ENCODE data around the gene MPZL3. TPM values are rescaled to one million over a fixed set of nuclear protein-coding genes. Genes with fewer than 3 reads are reported as not detected.

The MPZL3 gene
- total RNA-seq, 1 donor from 2014 or later = 34.8 TPM

GRCh38 chr11:118226296-118226695 is 25.9 kb downstream of the MPZL3 start:
- DNase-seq (ENCODE audit: low read depth) (no peak), FAIRE-seq (no peak)
- H3K36me3 ChIP-seq (ENCODE audit: control insufficient read depth, insufficient read depth, low read length) = peaks cover 1% of the 10 kb centered on the region

GRCh38 chr11:118224511-118225188 is 27.5 kb downstream of the MPZL3 start, which contains the start of gene JAML:
Gene JAML, minus strand, starts transcription at chr11:118225011. Its CDS starts 10,145 bp downstream, at chr11:118214866.
- no peak for FAIRE-seq
- no peak for TF ChIP-seq CTCF (IDR thresholded peaks at IDR 0.05; ENCODE audit: insufficient read depth, low read length, severe bottlenecking)
- Histone ChIP-seq H3K36me3 (ENCODE audit: control insufficient read depth, insufficient read depth, low read length) (no peaks in the 10 kb centered on the region), H3K4me3 (ENCODE audit: low read depth, low read length) (no peak within 1 kb of the TSS), H3K27me3 (ENCODE audit: control insufficient read depth, insufficient read depth, low read length) (no peaks in the 10 kb centered on the region)
- DNase-seq (ENCODE audit: low read depth) = no peak

More at GRCh38 chr11:118226296-118226695, 25.9 kb downstream of the MPZL3 start:
- TF ChIP-seq CTCF (IDR thresholded peaks at IDR 0.05; ENCODE audit: insufficient read depth, low read length, severe bottlenecking) = no peak
- Histone ChIP-seq H3K4me3 (ENCODE audit: low read depth, low read length) (no peak overlapping the region), H3K27me3 (ENCODE audit: control insufficient read depth, insufficient read depth, low read length) (no peaks in the 10 kb centered on the region)

- Histone ChIP-seq H3K4me3 (ENCODE audit: low read depth, low read length) (no peak overlapping the region), H3K36me3 (ENCODE audit: control insufficient read depth, insufficient read depth, low read length) (no peaks in the 10 kb centered on the region), H3K27me3 (ENCODE audit: control insufficient read depth, insufficient read depth, low read length) (no peaks in the 10 kb centered on the region)
- no peak for DNase-seq (ENCODE audit: low read depth)
- TF ChIP-seq CTCF (IDR thresholded peaks at IDR 0.05; ENCODE audit: insufficient read depth, low read length, severe bottlenecking) = no peak
- no peak for FAIRE-seq
Measured at GRCh38 chr11:118223992-118224391, 28.2 kb downstream of the MPZL3 start.

- FAIRE-seq = no peak
- TF ChIP-seq CTCF (IDR thresholded peaks at IDR 0.05; ENCODE audit: insufficient read depth, low read length, severe bottlenecking) = no peak
- no peaks in the 10 kb centered on the region for H3K27me3 ChIP-seq (ENCODE audit: control insufficient read depth, insufficient read depth, low read length)
- H3K36me3 ChIP-seq (ENCODE audit: control insufficient read depth, insufficient read depth, low read length) = no peaks in the 10 kb centered on the region
- no peak overlapping the region for H3K4me3 ChIP-seq (ENCODE audit: low read depth, low read length)
- no peak for DNase-seq (ENCODE audit: low read depth)
Measured at GRCh38 chr11:118223570-118223969, 28.6 kb downstream of the MPZL3 start.

- Histone ChIP-seq H3K36me3 (ENCODE audit: control insufficient read depth, insufficient read depth, low read length) (no peaks in the 10 kb centered on the region), H3K4me3 (ENCODE audit: low read depth, low read length) (no peak overlapping the region), H3K27me3 (ENCODE audit: control insufficient read depth, insufficient read depth, low read length) (no peaks in the 10 kb centered on the region)
- no peak for DNase-seq (ENCODE audit: low read depth)
- TF ChIP-seq CTCF (IDR thresholded peaks at IDR 0.05; ENCODE audit: insufficient read depth, low read length, severe bottlenecking) = no peak
- FAIRE-seq = no peak
Measured at GRCh38 chr11:118222437-118222836, 29.7 kb downstream of the MPZL3 start.

GRCh38 chr11:118221419-118221818 is 30.7 kb downstream of the MPZL3 start:
- Histone ChIP-seq H3K4me3 (ENCODE audit: low read depth, low read length) (no peak overlapping the region), H3K27me3 (ENCODE audit: control insufficient read depth, insufficient read depth, low read length) (no peaks in the 10 kb centered on the region), H3K36me3 (ENCODE audit: control insufficient read depth, insufficient read depth, low read length) (no peaks in the 10 kb centered on the region)
- no peak for DNase-seq (ENCODE audit: low read depth)
- no peak for TF ChIP-seq CTCF (IDR thresholded peaks at IDR 0.05; ENCODE audit: insufficient read depth, low read length, severe bottlenecking)
- no peak for FAIRE-seq
